GM19099 (cell line): ENCODE results near the gene TK1.

ENCODE experiments used
- POLR2A ChIP-seq: IDR thresholded peaks from 3 replicates; pipeline ENCODE4 v1.6.1; 2011; ENCODE audit warnings: low read depth; ENCODE audit not compliant: insufficient read length; ENCODE audit errors: extremely low read depth

The TK1 gene

DNA sequence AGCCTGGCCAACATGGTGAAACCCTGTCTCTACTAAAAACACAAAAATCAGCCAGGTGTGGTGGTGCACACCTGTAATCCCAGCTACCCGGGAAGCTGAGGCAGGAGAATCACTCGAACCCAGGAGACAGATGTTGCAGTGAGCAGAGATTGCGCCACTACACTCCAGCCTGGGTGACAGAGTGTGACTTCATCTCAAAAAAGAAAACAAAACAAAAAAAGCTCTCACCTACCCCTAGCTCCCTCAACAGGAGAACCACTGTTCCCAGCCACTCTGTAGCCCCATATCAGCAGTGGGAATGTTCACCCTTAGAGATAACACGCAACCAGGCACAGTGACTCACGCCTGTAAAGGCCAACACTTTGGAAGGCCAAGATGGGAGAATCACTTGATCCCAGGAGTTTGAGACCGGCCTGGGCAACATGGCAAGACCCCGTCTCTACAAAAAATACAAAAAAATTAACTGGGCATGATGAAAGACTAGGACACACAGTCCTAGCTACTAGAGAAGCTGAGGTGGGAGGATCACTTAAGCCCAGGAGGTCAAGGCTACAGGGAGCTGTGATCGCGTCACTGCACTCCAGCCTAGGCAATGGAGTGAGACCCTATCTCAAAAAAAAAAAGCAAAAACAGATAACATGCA is 50.9 kb downstream of the TK1 start:
- TF ChIP-seq POLR2A: no peak

DNA sequence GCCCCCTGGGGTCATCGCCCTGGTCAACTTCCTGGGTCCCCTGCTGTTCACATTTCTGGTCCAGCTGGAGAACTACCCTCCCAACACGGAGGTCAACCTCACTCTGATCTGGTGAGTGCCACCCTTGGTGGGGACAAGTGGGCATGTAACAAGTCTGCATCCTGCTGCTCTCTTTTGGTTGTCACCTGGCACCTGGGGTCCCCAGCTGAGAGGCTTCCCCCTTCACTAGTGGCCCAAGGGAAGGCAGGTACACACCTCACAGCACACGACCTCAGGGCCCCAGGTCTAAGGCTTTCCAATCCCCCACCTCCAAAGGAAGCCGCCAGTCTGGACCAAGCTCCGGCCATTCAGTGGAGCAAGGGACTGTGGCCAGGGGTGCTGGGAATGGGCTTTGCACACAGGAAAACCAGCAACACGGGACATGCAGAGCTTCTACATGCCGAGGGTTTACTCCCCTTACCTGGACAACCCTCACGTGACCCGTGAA is 51.9 kb downstream of the TK1 start:
- peak; percentile 0 for TF ChIP-seq POLR2A

DNA sequence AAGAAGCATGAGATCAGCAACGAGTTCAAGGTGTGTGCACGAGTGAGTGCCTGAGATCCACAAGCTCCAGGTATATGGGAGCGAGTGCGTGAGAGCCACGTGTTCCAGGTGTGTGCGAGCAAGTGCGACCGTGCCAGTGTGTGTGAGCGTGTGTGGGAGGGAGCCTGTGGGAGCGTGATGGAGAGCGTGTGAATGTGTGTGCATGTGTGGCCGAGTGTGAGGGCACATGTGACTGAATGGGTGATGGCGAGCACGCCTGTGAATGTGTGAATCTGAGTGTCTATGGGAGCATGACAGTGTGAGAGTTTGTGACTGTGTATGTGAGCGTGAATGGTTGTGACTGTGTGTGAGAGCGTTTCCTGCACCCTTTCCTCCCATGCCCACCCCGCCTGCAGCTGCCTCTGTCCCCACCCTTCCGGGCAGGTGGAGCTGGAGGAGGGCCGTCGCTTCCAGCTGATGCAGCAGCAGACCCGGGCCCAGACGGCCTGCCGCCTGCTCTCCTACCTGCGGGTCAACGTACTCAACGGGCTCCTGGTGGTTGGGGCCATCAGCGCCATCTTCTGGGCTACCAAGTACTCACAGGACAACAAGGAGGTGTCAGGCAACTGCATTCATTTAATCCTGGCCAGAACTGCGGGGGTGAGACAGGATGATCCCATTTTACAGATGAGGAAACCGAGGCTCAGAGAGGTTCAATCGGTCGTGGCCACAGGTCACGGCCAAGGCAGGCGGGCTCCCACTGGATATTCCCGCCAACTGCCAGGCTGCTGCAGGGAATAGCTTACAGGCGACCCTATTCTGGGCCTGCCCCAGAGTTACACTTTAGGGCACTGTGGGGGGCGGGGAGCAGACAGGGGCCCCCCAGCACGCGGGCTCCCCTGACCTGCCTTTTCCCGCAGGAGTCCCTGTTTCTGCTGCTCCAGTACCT is 52.6 kb downstream of the TK1 start:
- TF ChIP-seq POLR2A: peak; percentile 46

DNA sequence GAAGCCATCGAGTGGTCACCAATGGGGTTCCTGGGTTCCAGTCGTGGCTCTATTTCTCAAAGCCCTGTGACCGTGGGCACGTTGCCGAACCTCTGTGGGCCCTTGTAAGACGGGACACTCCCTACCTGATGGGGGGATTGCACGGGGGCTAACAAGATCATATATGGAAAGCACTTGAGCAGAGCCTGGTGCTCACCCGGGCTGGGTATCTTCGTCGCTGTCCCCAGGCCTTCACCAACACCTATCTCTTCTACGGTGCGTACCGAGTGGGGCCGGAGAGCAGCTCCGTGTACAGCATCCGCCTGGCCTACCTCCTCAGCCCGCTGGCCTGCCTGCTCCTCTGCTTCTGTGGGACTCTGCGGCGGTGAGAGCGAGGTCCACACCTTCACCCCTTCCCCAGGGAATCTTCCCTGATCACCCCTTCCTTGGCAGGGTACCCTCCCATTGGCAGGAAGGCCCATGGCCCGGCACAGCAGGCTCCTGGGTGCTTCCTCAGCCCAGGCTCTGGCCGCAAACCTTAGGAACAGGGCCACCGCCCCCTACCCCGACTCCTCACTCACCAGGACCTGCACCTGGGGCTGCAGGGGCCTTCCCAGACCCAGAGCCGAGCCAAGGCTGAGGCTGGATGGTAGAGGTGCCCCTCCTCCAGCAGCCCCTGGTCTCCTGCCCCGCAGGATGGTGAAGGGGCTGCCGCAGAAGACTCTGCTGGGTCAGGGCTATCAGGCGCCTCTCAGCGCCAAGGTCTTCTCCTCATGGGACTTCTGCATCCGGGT is 53.5 kb downstream of the TK1 start:
- TF ChIP-seq POLR2A: no peak

DNA sequence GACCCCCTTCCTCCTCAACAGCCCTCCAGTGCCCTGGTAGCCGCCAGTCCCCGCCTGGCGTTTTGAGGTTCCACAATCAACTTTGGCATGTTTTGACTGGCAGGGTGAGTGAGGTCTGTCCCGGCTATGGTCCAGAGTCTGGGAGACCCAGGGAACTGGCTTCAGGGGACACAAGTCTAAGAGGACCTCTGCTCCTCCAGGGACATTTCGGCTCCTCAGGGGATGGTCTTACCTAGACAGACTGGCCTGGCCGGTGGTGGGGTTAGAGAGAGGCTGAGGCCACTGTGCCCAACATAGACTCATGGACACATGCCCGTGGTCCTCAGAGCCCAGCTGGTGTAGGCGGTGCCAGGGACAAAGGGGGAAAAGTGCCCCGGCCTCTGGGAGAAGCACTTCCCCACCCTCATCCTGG is 54.1 kb downstream of the TK1 start:
- no peak for TF ChIP-seq POLR2A

DNA sequence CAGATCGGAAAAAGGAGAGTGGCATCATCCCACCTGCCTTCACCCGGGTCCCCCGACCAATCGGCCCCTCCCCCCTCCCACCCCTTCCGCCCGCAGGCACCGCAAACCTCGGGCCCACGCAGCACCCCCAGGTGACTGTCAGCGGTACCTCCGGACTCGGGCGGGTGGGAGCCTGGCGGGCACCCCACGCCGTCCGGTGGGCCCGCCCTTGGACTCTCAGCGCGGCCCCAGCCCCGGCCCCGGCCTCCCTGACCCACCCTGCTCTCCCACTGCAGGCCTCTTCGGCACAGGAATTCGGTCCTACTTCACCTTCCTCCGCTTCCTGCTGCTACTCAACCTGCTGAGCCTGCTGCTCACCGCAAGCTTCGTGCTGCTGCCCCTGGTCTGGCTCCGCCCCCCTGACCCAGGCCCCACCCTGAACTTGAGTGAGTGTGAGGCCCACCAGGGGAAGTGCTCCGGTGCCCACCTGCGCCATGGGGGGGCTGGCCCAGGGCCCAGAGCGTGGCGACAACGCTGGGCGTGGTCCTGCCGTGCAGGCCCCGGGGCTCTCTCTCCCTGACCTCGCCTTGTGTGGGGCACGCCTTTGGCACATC is 54.7 kb downstream of the TK1 start:
- peak; percentile 64 for TF ChIP-seq POLR2A

DNA sequence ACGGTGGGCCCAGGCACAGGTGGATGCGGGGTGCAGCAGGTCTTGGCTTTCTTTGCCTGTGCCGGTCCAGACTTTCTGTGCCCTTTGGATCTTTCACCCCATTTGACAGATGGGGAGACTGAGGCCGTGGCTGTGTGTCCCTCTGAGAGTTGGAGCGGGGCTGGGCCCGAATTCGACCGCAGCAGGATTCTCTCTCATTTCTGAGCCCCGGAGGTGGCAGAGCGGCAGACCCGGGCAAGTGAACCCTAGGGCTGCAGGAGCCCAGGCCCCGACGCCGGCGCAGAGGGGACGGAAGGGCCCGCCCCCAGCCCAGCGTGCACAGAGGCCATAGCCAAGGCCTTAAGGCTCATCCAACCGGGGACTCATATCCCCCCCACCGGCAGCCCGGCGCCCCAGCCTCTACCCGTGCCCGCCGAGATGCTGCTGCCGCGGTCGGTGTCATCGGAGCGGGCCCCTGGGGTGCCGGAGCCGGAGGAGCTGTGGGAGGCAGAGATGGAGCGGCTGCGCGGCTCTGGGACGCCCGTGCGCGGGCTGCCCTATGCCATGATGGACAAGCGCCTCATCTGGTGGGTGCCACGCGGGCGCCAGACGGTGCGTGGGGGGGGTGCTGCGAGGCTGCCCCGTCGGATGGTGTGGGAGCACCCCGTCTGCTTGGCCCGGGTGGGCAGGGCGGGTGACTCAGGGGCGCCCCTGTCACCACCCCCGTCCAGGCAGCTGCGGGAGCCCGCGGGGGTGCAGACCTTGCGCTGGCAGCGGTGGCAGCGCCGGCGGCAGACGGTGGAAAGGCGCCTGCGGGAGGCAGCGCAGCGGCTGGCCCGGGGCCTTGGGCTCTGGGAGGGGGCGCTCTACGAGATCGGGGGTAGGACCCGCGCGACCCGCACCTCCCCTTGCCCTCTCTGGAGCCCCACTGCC is 55.4 kb downstream of the TK1 start:
- peak; percentile 41 for TF ChIP-seq POLR2A

DNA sequence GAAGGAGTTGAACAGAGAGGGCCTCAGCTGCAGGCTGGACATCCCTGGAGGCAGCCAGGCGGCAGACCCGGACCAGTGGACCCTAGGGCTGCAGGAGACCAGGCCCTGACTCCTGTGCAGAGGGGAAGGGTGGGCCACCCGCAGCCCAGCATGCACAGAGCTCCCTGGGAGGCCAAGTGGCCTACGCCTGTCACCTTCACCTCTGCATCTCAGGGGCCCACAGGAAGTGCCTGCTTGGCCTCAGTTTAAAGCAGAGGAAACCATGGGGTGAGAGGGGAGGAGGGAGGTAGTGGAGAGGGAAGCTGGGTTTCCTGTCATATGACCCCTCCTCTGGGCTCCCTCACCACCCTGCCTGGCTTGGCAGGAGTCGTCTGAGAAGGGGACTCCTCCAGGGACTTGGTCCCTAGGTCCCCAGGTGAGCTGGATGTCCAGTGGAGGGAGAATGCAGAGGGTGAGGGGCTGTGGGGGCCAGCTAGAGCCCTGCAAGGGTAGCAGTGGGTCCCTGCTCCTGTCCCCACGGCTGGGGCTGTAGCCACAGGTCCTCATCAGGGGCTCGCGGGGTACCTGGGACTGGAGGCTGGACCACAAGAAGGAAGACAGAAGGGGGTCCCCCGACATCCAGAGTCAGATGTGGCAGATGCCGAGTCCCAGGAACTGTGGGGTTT is 56.3 kb downstream of the TK1 start, which contains the start of gene TMC8:
TSS of gene TMC8 (plus strand) at position 335 of the 665 bp plus-strand sequence. CDS start 818 bp downstream, outside the sequence.
- TF ChIP-seq POLR2A: peak; percentile 65

DNA sequence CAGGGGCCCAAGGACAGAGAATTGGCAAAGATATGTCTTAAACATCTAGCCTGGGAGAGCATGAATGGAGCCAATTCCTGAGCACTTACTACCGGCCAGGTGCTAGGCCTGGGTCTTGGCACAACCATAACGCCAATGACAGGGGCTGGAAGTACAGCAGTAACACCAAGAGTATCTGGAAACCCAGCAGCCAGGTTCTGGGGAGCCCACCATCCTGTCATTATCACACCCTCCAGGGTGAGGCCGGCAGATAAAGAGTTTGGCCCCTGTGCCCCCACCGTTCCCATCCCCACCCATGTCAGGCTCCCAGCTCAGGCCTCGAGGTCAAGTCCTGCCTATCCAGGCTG is 56.8 kb downstream of the TK1 start:
- TF ChIP-seq POLR2A: no peak

DNA sequence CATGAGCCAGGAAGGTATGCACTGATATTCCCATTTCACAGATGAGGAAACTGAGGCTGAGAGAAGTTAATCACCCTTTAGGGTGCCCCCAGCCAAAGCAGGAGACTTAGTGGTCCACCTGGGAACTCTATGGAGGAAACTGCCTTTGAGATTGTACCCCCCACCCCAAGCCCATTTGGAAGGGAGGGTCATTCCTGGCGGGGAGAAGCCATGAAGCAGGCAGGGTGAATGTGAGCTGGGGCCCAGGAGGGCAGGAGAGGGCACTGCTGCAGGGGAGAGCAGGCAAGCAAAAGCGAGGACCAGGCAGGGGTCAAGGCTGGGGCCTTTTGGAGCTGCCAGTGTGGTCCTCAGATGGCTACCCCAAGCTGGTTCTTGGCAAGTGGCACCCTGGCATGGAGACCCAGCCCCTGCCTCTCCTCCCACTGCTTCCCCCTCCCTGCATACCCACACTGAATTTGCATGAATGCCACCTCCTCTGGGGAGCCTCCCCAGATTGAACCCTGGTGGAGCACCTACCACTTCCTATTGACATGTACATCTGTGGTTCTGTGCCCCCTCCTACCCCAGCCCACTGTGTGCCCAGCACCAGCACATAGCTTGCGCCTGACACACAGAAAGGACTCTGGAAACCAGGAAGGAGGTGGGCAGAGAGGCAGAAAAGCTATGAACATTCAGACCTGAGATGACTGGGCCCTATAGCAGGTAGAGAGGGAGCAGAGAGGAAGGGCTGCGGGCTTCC is 57.3 kb downstream of the TK1 start:
- no peak for TF ChIP-seq POLR2A

DNA sequence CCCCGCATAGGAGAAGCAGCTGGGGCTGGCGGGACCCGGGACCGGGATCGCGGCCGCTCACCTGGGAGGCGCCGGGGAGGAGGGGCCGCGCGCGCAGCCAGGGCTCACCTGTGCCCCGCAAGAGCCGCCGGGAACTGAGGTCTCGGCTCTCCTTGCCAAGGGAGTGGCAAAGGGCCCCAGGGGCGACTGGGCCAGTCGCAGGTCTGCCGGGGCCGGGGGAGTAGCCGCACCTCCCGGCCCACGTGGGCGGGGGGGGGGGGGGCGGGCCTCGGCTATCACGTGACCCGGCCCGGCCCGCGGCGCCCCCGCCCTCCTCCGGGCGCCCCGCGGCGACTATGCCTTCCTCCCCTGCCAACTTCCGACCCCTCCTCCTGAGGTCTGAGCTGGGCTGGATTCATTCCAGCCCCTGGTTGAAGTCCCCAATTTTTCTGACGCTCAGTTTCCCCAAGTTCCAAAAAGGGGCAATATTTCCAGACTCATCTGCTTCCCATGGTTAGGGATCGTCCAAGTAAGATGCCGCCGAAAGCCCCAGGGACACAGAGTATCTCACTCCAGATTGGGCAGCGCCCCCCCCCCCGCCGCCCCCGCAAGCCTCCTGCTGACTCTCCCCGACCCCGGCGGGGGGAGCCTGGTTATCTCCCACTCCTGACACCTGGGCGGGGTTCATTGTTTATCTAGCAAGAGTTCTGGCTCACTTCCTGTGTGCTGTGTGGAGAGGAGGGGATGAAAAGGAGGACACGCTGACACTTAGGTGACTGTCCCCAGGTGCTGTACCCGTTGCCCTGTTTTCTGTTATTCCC is 58.1 kb downstream of the TK1 start, which contains the start of gene TMC6:
TSS of gene TMC6 (minus strand) at position 205 of the 800 bp plus-strand sequence. CDS start 1,923 bp downstream, outside the sequence.
- peak; percentile 72 for TF ChIP-seq POLR2A
